ENCODE data around the gene USP17L15. TPM values are rescaled to one million over a fixed set of nuclear protein-coding genes. Genes with fewer than 3 reads are reported as not detected.

Gene USP17L15, protein sequence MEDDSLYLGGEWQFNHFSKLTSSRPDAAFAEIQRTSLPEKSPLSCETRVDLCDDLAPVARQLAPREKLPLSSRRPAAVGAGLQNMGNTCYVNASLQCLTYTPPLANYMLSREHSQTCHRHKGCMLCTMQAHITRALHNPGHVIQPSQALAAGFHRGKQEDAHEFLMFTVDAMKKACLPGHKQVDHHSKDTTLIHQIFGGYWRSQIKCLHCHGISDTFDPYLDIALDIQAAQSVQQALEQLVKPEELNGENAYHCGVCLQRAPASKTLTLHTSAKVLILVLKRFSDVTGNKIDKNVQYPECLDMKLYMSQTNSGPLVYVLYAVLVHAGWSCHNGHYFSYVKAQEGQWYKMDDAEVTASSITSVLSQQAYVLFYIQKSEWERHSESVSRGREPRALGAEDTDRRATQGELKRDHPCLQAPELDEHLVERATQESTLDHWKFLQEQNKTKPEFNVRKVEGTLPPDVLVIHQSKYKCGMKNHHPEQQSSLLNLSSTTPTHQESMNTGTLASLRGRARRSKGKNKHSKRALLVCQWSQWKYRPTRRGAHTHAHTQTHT
- not detected in 2 replicates for total RNA-seq

GRCh38 chr4:9234085-9234484, at the start of gene USP17L15:
Gene USP17L15, plus strand, starts transcription at chr4:9234385. Its CDS starts 0 bp downstream, at chr4:9234385.

GRCh38 chr4:9210357-9210756, 23.8 kb upstream of the USP17L15 start, which contains the start of gene USP17L10:
Gene USP17L10, plus strand, starts transcription at chr4:9210657. Its CDS starts 0 bp downstream, at chr4:9210657.

DNA sequence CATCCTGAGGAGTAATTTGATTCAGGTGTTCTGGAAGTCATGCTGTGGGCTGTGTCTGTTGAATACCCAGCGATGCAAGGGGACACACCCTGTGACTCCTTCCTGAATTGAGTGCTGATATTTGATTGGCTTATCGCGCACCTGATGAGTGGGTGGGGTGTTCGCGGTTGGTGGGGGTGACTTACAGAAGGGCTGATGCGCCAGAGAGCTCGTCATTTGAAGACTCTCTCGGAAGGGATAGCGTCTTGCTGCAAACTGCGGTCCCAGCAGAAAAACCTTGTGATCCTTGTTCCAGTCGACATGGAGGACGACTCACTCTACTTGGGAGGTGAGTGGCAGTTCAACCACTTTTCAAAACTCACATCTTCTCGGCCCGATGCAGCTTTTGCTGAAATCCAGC, 19.1 kb upstream of the USP17L15 start, which contains the start of gene USP17L11:
Gene USP17L11, plus strand, starts transcription at position 301 of the 400 bp plus-strand sequence. Its CDS starts 0 bp downstream, at position 301.

GRCh38 chr4:9219852-9220251, 14.3 kb upstream of the USP17L15 start, which contains the start of gene USP17L12:
Gene USP17L12, plus strand, starts transcription at chr4:9220152. Its CDS starts 0 bp downstream, at chr4:9220152.

DNA sequence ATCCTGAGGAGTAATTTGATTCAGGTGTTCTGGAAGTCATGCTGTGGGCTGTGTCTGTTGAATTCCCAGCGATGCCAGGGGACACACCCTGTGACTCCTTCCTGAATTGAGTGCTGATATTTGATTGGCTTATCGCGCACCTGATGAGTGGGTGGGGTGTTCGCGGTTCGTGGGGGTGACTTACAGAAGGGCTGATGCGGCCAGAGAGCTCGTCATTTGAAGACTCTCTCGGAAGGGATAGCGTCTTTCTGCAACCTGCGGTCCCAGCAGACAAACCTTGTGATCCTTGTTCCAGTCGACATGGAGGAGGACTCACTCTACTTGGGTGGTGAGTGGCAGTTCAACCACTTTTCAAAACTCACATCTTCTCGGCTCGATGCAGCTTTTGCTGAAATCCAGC, 9.6 kb upstream of the USP17L15 start, which contains the start of gene USP17L13:
Gene USP17L13, plus strand, starts transcription at position 301 of the 400 bp plus-strand sequence. Its CDS starts 0 bp downstream, at position 301.

GRCh38 chr4:9243579-9243978, 9.4 kb downstream of the USP17L15 start, which contains the start of gene USP17L17:
Gene USP17L17, plus strand, starts transcription at chr4:9243879. Its CDS starts 0 bp downstream, at chr4:9243879.

GRCh38 chr4:9247953-9248680, 13.9 kb downstream of the USP17L15 start, which contains the start of gene USP17L18:
Gene USP17L18, plus strand, starts transcription at chr4:9248630. Its CDS starts 0 bp downstream, at chr4:9248630.

GRCh38 chr4:9253078-9253477, 18.9 kb downstream of the USP17L15 start, which contains the start of gene USP17L19:
Gene USP17L19, plus strand, starts transcription at chr4:9253378. Its CDS starts 0 bp downstream, at chr4:9253378.

GRCh38 chr4:9257824-9258223, 23.6 kb downstream of the USP17L15 start, which contains the start of gene USP17L20:
Gene USP17L20, plus strand, starts transcription at chr4:9258124. Its CDS starts 0 bp downstream, at chr4:9258124.

DNA sequence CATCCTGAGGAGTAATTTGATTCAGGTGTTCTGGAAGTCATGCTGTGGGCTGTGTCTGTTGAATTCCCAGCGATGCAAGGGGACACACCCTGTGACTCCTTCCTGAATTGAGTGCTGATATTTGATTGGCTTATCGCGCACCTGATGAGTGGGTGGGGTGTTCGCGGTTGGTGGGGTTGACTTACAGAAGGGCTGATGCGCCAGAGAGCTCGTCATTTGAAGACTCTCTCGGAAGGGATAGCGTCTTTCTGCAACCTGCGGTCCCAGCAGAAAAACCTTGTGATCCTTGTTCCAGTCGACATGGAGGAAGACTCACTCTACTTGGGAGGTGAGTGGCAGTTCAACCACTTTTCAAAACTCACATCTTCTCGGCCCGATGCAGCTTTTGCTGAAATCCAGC, 28.4 kb downstream of the USP17L15 start, which contains the start of gene USP17L21:
Gene USP17L21, plus strand, starts transcription at position 301 of the 400 bp plus-strand sequence. Its CDS starts 0 bp downstream, at position 301.

GRCh38 chr4:9267319-9267718, 33.1 kb downstream of the USP17L15 start, which contains the start of gene USP17L22:
Gene USP17L22, plus strand, starts transcription at chr4:9267619. Its CDS starts 0 bp downstream, at chr4:9267619.

Other genes with a start within 250 kb of the USP17L15 start
- gene FAM90A26, start 64.0 kb upstream of the USP17L15 start, total RNA-seq, result not detected in 2 replicates
- gene USP17L10, start 23.7 kb upstream of the USP17L15 start, total RNA-seq, result not detected in 2 replicates
- not detected in 2 replicates for gene USP17L11, start 19.0 kb upstream of the USP17L15 start, total RNA-seq
- not detected in 2 replicates for gene USP17L12, start 14.2 kb upstream of the USP17L15 start, total RNA-seq
- gene USP17L13, start 9.5 kb upstream of the USP17L15 start, total RNA-seq, result not detected in 2 replicates
- not detected in 2 replicates for gene USP17L17, start 9.5 kb downstream of the USP17L15 start, total RNA-seq
- not detected in 2 replicates for gene USP17L18, start 14.2 kb downstream of the USP17L15 start, total RNA-seq
- gene USP17L19, start 19.0 kb downstream of the USP17L15 start, total RNA-seq, result not detected in 2 replicates
- not detected in 2 replicates for gene USP17L20, start 23.7 kb downstream of the USP17L15 start, total RNA-seq
- not detected in 2 replicates for gene USP17L21, start 28.5 kb downstream of the USP17L15 start, total RNA-seq
- gene USP17L22, start 33.2 kb downstream of the USP17L15 start, total RNA-seq, result not detected in 2 replicates
- gene USP17L24, start 90.8 kb downstream of the USP17L15 start, total RNA-seq, result not detected in 2 replicates
- not detected in 2 replicates for gene USP17L25, start 95.5 kb downstream of the USP17L15 start, total RNA-seq
- gene USP17L26, start 100.3 kb downstream of the USP17L15 start, total RNA-seq, result not detected in 2 replicates
- not detected in 2 replicates for gene USP17L5, start 105.0 kb downstream of the USP17L15 start, total RNA-seq
- gene USP17L27, start 109.8 kb downstream of the USP17L15 start, total RNA-seq, result not detected in 2 replicates
- not detected in 2 replicates for gene USP17L28, start 114.5 kb downstream of the USP17L15 start, total RNA-seq
- gene USP17L29, start 119.3 kb downstream of the USP17L15 start, total RNA-seq, result not detected in 2 replicates
- not detected in 2 replicates for gene USP17L30, start 128.7 kb downstream of the USP17L15 start, total RNA-seq
- not detected in 2 replicates for gene DEFB131A, start 210.0 kb downstream of the USP17L15 start, total RNA-seq

All from bronchus fibroblast of lung (primary cell).